Erythroblast (primary cell): ENCODE measurements around the gene AHSA1.

Experiments used
- DNase-seq, 2 experiments: peaks; one replicate each; lab custom pipeline; 2025; lab: John Stamatoyannopoulos, UW
- GATA1 ChIP-seq: IDR thresholded peaks from 2 replicates; pipeline ENCODE4 v1.6.1; 2011; ENCODE audit warnings: low read depth, mild to moderate bottlenecking, control low read depth, low read length, moderate library complexity
- POLR2A ChIP-seq: IDR thresholded peaks from 2 replicates; pipeline ENCODE4 v1.6.1; 2011; ENCODE audit warnings: mild to moderate bottlenecking, low read length

AHSA1 gene

DNA sequence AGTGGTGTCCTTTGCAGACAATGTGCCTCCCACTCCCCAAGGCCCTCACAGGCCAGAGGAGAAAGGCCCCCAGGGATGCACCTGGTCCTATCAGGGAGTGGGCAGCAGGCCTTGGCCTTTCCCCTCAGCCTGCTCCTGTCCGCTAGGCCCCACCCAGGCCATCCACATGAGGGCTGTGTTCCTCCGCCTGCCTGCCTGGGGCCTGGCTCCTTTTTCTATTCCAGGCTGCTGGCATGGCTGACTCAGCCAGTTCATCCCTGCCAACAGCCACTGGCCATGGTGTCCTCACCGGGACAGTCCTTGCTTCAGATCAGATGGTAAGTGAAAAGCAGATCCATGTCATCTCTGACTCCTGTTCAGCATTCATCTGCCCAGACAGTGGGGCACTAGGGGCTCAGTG, 27.4 kb downstream of the AHSA1 start:
- TF ChIP-seq POLR2A, result no peak
- no peak for DNase-seq

DNA sequence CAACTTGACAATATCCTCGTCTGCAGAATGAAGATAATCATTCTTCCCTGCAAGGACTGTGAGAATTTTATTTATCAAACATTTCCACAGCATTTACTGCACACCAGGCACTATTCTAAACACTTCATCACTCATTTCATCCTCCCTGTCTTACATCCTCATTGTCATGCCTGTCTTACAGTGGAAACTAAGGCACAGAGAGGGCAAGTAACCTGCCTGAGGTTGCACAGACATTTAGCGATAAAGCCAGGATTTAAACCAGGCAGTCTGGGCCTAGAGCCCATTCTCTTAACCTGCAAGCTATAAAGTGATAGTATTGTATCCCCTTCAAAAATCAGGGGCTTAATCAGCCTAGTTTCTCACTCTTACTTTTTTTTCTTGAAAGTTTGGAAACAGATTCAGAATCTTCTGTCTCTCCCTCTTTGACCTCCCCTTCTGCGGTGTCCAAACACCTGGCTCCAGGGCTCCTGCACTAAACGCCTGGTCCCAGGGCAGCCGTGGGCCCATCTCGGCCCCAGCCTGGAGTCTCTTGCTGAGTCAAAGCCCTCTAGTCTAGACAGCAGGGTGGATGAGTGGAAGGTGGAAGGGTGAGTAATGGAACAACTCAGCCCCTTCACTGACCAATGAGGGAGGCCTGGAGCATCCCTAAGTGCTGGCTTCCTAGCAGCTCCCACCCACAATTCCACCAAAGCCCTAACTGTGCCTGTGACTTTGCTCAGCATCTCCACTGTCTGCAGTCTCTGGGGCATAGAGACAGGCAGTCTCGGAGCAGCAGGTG, 28.2 kb downstream of the AHSA1 start:
- TF ChIP-seq POLR2A (no peak), GATA1 (no peak)
- no peak for DNase-seq

DNA sequence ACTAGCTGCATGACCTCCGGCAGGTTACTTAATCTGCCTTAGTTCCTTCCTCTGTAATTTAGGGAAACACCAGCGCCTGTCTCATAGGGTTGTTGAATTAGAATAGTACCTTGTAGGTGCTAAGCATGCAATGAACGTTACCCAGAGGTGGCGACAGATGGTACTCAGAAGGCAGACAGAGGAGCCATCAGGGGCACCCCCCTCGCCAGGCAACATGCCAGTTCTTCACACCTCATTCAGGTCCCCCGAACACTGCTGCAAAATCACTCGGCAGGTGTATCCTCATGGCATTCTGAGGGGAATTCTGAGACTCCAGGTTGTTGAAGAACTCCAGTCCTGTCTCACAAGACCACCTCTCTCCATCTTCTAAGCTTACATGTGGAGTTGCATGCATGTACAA, 30.7 kb downstream of the AHSA1 start:
- no peak for DNase-seq
- TF ChIP-seq POLR2A, result no peak
- no peak for TF ChIP-seq GATA1

DNA sequence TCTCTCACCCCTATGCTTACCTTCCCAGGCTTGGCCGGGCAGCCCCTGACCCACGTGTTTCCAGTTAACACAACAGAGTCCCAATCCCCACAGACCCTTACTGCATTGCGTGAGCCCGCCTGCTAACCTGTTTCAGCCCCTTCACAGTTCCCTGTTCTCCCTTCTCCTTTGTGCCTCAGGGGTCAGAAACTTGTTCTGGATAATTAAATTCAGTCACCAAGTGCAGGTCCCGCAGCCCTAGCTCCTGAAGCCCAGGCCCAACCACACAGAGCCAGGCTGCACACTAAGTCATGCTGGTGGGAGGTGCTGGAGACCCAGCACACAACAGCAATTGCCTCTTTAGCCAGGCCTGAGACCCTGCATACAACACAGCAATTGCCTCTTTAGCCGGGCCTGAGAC, 31.1 kb downstream of the AHSA1 start:
- TF ChIP-seq POLR2A (no peak), GATA1 (no peak)

DNA sequence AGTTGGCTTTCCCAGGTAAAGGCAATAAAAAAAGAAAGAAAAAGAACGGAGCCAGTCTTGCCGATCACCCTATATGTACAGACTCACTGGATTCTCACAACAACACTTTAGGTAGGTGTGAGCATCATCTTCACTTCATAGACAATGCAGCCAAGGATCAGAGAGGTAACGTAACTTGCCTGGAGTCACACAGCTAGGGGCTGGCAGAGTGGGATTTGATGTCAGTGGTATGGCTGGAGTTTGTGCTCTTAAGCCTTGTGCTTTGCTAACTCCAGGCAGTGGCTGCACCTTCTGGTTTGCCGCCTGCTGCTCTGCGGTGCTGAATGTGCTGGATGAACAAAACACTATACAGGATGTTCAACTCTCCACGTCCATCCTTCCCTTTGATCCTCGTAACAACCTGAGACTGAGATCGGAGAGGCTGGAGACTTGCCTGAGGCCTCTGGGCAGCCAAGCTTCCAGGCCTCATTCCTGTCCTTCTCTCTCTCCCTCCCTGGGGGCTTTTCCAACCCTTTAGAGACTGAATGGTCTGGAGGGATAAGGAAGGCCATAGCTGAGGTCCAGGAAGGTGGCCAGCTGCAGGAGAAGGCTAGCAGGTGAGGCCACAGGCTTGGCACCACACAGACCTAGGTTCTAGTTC, 32.6 kb downstream of the AHSA1 start:
- no peak for DNase-seq
- TF ChIP-seq POLR2A (no peak), GATA1 (no peak)

More for the DNA sequence above, 31.1 kb downstream of the AHSA1 start:
- no peak for DNase-seq

DNA sequence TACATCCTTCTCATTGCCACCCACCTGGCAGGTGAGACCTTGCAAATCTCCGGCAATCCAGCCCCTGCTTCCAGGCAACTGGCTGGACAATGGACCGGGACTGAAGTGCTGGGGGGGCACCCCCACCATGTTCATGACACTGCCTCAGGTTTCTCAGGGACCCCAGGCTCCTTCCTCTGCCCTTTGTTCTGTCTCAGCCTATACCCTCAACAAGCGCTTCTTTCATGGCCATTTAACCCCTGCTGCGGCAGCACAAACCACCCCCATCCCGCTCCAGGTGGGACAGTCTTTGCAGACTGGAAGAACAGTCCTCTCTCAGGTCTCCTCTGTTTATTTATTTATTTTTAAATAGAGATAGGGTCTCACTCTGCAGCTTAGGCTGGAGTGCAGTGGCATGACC, 33.2 kb downstream of the AHSA1 start:
- TF ChIP-seq POLR2A (no peak), GATA1 (no peak)
- no peak for DNase-seq

DNA sequence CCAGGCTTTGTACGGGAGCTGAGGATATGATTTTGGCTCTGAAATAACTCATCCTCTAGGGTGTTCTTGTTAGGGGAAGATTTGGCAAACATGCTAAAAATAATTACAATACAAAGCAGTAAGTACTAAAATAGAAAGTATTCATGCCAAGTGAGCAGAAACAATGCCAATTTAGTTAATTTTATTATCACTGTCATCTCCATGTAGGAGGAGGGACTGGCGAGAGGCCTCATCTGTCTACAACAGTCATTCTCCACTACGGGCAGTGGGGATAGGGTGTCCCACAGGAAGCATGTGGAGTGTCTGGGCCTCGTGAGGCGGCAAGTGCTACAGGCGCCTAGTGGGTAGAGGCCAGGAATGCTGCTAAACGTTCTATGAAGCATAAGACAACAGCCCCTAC, 37.4 kb downstream of the AHSA1 start:
- TF ChIP-seq GATA1, result no peak
- TF ChIP-seq POLR2A, result no peak

DNA sequence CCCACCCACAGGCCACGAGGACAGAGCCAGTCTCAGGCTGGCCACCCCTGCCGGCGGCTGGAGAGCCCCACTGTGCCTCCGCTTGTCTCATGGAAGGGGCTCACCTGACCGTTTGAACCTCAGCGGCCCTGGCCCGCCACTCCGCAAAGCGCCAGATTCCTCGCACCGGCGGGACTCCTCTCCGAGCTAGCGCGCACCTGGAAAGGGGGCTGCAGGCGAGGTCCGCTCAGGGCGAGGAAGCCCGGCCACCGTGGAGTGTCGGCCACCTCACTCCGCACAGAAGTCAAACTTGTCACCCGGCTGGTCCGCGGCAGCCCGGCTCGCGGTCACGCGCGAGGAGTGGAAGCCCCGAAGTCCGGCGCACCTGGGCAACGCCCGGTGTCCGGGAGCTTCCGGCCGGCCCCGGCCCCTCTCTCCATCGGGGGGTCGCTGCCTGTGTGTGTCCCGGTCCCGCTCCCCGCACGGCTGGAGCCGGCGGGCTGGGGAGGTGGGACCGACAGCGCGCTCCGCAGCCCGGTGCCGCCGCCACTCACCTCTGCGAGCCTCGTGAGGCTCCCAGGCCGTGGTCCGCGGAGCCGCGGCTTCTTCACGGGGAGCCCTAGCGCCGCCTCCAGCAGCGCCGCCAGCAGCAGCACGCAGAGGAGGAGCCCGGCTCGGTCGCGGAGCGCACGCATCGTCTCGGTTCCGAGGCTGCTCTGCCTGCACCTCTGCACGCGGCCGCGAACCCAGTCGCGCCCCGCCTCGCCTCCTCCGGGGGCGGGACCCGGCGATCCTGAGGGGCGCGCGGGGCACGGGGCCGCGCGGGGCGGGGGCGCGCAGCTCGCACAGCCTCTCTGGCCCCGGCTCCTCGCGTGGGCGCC, 40.5 kb downstream of the AHSA1 start, which contains the start of gene ISM2:
Gene ISM2 (minus strand): TSS at position 697 of the 860 bp plus-strand sequence. CDS start 23 bp downstream, at position 674.
- DNase-seq, result peak; percentile 46 to 53
- TF ChIP-seq GATA1, result no peak
- TF ChIP-seq POLR2A, result no peak

More for the DNA sequence above, 37.4 kb downstream of the AHSA1 start:
- DNase-seq, result no peak

DNA sequence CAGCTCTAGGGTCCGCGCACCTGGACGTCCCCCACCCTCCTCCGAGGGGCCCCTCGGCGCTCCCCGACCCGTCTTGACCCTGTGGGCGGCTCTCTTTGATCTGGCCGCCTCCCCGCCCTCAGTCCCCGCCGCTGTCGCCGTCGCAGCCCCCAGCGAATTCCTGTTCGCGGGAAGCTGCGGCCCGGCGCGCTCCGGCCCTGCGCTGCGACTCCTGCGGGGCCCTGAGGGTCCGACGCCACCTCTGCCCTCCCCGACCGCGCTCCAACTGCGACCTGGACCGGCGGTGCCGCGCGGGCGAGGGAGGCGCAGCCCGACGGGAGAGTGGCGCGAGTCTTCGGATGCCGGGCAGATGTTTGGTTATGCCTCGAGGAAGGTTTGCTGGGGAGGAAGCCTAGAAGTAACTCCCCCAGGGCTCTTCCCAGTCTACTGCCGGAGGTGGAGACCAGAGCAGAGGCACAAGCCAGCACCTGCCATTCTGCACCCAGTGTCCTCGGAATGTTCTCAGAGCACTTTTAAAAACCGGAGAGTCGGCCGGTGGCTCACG, 41.2 kb downstream of the AHSA1 start:
- DNase-seq, result no peak

DNA sequence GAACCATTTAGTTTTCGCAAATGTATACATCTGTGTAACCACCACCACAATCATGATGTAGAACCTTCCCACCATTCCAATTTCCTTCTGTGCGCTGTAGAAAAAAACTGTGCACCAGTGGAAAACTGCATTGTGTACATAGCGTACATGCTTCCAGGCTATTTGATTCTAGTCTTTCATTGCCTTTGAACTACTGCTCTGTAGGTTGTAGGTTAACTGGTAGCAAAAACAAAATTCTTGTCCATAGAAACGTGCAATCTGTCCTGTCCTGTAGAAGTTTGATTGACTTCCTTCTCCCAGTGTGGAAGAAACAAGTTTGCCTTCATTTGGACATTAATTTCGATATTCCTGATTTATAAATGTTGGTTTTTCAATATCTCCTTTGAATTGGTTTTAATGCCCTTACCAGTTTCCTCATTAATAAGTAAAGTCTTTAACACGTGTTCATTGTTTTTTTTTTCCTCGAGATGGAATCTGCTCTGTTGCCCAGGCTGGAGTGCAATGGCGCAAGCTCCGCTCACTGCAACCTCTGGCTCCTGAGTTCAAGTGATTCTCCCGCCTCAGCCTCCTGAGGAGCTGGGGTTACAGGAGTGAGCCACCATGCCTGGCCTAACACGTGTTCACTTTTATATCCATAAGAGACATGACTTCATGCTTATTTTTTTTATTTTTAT, 44.4 kb downstream of the AHSA1 start:
- DNase-seq, result no peak
- TF ChIP-seq GATA1 (no peak), POLR2A (no peak)

More for the DNA sequence above, 41.2 kb downstream of the AHSA1 start:
- TF ChIP-seq GATA1 (no peak), POLR2A (no peak)

DNA sequence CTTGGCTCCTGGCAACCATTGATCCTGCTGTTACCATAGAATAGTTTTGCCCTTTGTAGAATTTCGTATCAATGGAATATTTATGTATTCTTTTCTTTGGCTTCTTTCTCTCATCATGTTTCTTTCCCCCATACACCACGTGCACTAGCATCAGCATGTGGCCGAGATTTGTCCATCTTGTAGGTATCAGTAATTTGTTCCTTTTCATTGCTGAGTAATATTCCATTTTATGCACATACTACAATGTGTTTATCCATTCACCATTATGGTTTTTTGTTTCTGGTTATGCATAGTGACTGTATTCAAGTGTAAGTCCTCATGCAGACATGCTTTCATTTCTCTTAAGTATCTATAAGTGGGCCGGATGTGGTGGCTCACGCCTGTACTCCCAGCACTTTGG, 45.2 kb downstream of the AHSA1 start:
- no peak for DNase-seq
- no peak for TF ChIP-seq POLR2A
- TF ChIP-seq GATA1, result no peak

DNA sequence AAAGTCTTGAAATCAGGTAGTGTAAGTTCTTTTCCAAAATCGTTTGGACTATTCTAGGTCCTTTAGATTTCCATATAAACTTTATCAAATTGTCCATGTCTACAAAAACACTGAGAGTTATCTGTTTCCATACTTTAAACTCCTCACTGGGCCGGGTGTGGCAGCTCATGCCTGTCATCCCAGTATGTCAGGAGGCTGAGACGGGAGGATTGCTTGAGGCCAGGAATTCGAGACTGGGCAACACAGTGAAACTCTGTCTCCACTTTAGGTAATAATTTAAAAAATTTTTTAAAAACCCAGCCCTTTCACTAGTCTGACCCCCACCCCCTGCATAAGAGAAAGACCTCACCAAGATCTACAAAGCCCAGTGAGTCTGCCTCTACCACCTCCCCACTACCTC, 47.1 kb downstream of the AHSA1 start:
- TF ChIP-seq GATA1 (no peak), POLR2A (no peak)

DNA sequence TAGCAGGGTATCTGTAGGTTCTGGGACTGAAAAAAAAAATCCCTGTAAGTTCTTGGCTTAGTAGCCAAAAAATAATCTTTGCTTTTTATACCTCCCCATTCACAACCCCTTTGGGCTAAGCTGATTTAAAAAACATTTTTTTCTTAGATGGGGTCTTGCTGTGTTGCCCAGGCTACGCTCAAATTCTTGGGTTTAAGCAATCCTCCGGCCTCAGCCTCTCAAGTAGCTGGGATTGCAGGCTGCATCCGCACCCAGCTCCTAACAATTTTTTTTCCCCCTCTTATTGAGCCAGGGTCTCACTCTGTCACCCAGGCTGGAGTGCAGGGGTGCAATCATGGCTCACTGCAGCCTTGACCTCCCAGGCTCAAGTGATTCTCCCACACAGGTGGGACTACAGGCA, 49.9 kb downstream of the AHSA1 start:
- TF ChIP-seq POLR2A (no peak), GATA1 (no peak)
- DNase-seq, result no peak

More for the DNA sequence above, 47.1 kb downstream of the AHSA1 start:
- DNase-seq, result no peak
